Medulla oblongata (tissue), 1 donor: Measurements from ENCODE around the gene AKAP10.
"Not testable (repeated sequence)": the region's sequence is repeated elsewhere in the genome, so short reads cannot be mapped to it uniquely, and the experiment has no call there.

Source experiments
- DNase-seq: peaks from one replicate; pipeline ENCODE4 v3.0.0-alpha.2; 2015; ENCODE audit errors: extremely low spot score

AKAP10 gene, protein sequence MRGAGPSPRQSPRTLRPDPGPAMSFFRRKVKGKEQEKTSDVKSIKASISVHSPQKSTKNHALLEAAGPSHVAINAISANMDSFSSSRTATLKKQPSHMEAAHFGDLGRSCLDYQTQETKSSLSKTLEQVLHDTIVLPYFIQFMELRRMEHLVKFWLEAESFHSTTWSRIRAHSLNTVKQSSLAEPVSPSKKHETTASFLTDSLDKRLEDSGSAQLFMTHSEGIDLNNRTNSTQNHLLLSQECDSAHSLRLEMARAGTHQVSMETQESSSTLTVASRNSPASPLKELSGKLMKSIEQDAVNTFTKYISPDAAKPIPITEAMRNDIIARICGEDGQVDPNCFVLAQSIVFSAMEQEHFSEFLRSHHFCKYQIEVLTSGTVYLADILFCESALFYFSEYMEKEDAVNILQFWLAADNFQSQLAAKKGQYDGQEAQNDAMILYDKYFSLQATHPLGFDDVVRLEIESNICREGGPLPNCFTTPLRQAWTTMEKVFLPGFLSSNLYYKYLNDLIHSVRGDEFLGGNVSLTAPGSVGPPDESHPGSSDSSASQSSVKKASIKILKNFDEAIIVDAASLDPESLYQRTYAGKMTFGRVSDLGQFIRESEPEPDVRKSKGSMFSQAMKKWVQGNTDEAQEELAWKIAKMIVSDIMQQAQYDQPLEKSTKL

DNA sequence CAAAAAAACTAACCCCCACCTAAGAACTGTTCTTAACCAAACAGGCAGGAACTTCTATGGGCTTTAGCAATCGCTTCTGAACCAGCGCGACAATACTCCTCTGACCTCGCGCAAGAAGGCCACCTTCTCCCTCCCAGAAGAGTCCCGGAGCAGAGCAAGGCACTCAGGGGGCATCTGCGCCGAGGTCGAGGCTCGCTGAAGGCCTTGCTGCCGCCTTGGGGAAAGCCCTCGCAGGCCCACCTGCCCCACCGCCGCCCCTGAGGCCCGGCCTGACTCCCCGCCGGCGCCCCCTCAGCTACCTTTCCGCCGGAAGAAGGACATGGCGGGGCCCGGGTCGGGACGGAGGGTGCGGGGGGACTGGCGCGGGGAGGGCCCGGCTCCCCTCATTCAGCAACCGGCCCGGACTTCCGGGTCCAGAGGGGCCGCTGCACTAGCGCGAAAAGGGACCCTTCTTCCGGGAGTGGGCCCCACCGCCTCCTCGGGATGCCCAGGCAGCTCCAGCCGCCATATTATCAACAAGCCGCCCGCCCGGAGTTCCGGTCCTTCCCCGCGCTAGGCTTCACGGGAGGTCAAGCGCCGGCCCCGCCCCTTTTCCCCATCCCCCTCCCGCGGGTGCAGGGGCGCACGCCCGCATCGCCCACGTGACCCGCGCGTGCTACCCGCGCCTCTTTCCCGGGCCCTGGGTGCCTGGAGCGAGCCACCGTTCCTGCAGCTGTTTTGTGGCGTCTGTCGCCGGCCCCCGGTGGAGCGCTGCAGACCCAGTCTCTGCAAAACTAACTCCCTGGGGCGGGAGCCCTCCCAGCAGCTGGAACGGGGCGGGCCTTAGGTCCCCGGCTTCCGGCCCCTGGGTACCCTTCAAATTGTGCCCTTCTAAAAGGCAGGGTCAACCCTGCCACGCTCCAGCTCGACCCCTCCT lies at the start of gene AKAP10:
Gene AKAP10 (minus strand): TSS at position 536 of the 916 bp plus-strand sequence. CDS start 149 bp downstream, at position 387.
- peak; percentile 92 for DNase-seq

DNA sequence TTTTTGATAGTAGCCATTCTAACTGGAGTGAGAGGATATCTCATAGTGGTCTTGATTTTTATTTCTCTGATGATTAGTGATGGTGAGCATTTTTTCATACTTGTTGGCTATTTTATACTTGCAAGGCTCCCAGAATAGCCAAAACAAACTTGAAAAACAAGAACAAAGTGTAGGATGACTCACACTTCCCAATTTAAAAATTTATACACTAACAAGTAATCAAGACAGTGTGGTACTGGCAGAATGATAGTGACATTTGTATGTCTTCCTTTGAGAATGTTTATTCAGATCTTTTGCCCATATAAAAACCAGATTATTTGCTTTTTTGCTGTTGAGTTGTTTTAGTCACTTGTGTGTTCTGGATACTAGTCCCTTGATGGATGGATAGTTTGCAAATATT lies 49.3 kb upstream of the AKAP10 start:
- DNase-seq = no peak

DNA sequence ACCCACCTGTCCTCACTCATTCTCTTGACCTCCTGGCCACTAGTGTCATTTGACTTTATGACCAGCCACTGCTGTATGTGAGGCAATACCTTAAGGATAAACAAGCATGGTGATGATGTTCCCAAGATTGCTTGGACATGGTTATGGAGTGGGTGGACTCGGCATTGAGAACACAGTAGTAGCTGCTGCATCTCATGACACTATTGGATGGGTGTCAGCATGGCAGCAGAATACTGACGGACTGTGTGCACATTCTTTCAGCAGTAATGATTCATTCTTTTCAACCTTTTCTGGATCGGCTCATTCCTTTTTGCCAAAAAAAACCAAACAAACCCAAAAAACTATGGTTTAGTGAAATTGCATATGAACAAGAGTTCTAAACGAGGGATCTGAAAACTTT lies 45.1 kb upstream of the AKAP10 start:
- no peak for DNase-seq

DNA sequence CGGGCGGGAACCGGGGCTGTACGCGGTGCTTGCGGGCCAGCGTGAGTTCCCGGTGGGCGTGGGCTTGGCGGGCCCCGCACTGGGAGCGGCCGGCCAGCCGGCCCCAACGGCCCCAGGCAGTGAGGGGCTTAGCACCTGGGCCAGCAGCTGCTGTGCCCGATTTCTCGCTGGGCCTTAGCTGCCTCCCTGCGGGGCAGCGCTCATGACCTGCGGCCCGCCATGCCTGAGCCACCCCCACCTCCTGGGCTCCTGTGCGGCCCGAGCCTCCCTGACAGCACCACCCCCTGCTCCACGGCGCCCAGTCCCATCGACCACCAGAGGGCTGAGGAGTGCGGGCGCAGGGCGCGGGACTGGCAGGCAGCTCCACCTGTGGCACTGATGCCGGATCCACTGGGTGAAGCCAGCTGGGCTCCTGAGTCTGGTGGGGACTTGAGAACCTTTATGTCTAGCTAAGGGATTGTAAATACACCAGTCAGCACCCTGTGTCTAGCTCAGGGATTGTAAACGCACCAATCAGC lies 38.9 kb upstream of the AKAP10 start:
- DNase-seq = not testable (repeated sequence)

DNA sequence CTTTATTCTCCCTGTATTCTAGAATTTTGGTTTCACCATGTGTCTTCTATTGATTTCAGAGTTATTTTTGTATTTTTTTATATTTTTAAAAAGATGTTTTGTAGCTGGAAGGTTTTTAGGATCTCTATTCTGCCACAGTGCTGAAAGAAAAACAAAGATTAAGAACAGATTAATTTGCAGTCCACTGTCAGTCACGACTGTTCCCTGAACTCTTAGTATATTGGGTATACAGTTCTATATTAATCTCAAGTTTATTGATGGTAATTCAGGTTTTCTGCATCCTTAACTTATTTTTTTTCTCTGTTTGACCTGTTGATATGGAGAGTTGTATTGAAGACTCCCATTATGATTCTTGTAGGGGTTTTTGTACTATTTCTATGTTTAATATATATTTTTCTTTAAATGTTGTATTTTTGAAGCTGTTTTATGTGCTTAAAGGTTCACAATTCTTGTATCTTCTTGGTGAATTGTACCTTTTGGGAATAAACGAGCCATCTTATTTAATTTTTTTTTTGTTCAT lies 34.4 kb upstream of the AKAP10 start:
- no peak for DNase-seq

DNA sequence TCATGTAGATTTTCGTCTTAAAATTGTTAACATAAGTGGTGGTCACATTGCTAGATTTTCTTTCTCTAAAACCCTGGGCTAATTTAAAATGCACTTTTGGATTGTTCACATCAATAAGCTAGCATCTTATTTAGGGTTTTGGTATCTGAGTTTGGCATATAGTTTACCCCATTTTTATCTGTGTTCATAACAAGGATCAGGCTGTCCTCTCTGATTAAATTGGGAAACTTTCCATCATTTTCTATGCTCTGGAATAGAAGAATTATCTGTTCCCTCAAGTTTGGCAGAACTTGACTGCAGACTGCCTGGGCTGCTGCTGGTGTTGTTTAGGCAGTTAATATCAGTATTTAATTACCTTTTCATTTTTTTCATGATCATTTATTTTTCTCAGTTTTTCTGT lies 33.3 kb upstream of the AKAP10 start:
- DNase-seq = peak; percentile 31

DNA sequence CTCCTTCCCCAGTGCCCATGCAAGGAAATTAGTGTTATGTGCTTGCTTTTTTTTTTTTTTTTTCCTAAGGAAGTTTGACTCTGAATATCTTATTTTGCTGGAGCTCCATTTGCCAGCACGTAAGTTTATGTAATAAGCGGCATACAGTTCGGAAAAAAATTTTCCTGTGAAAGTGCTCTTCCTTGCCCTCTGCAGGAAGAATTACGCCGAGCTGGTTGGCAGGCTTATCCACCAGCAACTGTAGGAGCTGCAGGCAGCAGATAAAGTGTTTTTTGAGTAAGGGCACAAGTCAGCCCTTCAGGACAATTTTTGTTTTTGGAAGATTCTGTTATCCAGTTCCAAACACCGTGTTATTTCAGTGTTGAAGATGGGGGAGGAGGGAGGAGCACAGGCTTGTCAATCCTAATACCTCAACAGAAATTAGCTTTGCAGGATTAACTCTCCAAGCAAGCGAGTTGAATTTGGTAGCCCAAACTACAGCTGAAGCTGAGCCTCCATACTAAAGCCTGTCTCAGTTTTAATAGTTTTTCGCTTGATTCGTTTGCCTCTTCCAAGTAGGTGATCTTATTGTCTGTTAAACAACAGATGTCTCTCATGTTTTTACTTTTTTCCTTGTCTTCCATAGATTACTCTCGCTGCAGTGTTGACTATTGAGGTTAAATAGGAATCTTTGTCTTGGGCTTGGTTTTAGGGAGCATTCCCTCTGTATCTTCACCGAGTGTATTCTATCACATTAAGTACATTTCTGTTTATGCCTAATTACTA lies 32.7 kb upstream of the AKAP10 start:
- DNase-seq = peak; percentile 86

DNA sequence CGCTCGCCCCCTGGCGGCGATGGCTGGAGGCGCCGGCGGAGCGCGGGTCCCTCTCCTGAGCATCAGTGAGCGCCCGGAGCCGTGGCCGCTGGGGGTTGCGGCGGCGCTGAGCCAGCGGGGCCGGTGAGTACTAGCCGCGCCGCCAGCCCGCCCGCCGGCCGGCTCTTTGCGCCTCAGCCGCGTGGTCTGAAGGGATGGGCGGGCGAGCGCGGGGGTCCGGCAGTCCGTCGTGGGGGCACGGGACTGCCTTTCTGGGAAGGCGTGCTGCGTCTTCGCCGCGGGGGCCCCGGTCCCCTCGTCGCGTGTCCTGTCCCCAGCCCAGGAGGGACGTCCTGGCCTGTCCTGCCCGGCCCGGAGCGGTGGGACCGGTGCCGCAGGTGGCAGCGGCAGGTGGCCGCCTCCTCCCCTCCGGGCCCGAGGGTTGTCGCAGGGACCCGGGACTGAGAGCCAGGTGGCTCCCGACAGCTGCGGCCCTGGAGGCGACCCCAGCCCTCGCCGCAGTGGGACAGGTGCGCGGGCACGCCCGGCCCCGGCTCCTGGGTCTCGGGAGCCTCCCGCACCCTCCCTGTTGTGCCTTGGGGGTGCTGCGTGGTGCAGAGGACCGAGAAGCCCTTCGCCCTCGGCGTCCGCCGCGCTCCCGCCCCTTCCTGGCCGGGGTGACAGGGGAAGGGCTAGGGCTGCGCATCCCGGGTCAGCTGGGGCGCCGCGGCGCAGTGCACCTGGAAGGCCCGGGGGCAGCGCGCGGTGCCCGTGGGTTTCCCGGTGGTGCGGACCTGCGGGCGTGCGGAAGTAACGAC lies 31.9 kb upstream of the AKAP10 start, which contains the start of gene SPECC1:
Gene SPECC1 (plus strand): TSS at position 58 of the 797 bp plus-strand sequence. CDS start 87,293 bp downstream, outside the sequence.
- DNase-seq = peak; percentile 32

DNA sequence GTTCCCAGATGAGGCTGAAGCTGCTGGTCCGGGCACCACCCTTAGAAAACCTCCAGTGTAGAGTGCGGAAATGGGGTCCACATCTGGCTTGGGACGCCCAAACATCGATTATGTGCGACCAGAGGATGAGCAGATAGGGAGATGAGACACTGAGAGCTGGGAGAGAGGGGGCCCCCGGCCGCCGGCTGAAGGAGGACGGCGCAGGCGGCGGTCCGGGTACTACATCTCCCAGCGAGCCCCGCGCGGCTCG lies 31.3 kb upstream of the AKAP10 start:
- DNase-seq = peak; percentile 87

DNA sequence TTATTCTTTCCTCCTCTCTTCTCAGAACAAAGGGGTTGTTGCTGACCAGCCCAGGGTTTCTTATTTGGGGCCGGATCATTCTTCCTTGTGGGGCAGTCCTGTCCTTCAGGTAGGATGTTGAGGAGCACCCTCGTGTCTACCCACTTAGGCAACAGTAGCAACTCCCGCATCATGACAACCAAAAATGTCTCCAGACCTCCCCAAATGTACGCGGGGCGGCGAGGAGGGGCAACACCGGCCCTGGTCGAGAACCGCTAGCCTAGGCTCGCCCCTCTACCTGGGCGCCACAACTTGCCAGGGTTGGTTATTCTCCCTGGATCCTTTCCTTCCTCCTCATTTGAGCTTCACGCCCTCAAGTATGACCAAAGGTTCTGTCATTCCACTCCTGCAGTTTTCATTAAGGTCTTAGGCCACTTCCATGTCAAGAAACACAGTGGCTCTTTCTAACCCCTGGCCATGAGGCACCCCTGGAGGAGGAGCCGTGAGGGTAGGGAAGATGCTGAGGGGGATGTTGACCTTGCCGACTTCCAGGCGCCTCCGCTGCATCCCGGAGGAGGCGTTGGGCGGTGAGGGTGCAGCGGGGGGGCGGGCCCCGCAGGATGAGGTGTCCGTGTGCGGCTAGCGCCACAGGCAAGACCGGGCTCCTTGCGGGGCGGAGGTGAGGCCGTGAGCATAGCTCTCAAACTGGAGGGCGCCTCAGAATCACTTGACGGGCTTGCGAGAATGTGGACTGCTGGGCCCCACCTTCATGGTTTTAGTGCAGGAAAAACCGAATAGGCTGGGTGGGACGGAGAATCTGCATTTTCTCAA lies 30.8 kb upstream of the AKAP10 start:
- no peak for DNase-seq

DNA sequence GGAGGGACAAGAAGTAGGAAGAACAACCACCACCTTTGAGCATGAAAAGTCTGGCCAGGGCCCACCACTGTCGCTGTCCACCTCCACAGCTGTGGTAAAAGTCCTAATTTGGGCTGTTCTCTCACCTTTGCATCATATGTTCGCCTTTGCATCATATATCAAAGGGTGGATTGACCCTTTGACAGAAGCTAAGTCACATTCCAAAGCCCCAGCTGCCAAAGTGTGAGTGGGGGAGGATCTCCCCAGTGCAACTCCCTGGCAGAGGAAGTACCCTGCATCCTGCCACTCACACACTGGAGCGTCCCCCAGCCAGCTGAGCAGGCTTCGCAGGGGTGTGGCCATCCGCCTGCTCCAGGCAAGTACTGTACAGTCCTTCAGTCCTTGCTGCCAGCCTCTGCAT lies 18.9 kb upstream of the AKAP10 start:
- DNase-seq = peak; percentile 23

DNA sequence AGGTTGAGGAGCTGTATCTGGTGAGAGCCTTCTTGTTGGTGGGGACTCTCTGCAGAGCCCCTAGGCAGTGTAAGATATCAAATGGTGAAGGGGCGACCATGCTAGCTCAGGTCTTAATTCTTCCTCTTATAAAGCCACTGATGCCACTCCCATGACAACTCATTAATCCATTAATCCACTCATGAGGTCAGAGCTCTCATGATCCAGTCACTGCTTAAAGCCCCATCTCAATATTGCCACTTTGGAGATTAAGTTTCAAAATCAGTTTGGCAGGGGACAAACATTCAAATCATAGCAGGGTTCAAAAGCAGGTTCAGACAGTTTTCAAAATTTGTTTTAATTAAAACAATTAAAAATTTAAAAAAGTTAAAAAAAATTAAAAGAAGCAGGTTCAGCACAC lies 18.5 kb upstream of the AKAP10 start:
- DNase-seq = no peak

DNA sequence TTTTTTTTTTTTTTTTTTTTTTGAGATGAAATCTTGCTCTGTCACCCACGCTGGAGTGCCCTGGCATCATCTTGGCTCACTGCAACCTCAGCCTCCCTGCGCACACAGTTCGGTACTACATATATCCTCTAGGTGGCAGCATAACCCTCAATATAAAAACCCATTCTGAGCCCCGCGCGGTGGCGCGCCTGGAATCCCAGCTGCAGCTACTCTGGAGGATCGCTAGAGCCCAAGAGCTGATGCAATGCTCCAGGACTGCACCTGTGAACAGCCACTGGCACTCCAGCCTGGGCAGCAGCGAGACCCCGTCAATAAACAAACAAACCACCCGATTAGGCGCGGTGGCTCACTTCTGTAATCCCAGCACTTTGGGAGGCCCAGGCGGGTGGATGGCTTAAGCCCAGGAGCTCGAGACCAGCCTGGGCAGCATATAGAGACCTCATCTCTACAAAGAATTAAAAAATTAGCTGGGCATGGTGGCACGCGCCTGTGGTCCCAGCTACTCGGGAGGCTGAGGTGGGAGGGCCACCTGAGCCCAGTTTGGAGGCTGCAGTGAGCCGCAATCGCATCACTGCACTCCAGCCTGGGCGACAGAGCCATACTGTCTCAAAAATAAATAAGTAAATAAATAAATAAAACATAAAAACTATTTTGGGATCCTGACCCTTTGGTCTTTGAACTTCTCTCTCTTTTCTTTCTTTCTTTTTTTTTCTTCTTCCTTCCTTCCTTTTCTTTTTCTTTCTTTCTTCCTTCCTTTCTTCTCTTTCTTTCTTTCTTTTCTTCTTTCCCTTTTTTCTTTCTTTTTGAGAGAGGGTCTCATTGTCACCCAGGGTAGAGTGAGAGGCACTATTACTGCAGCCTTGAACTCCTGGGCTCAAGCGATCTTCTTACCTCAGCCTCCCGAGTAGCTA lies 15.4 kb upstream of the AKAP10 start:
- DNase-seq = peak; percentile 96

DNA sequence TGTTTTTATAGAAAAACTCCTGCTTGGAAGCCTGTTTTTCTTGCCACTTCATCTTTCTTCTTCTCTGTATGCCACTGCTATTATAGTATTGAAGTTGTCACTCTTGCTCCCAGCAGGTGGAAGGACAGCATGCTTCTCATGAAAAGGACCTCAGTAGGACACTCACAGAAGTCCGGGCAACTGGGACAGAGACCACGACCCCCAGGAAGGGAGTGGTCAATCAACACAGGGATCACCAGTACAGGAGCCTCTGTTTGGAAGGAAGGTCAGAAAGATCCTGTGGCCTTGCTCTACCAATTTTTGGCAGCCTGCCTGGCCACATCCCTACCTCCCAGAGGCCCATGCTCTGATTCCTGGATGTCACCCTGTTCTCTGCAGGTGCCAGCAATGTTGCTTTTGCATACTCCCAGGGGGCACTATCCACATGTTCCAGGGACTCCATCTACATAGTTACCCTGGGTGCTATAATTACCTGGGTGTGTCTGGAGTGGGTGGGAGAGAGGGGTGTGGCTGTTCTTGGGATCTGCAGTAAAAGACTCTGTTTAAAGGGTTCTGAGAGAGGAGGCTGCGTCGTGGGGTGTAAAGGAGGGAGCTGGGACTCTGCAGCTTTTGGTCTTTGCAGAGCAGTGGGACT lies 13.7 kb upstream of the AKAP10 start:
- DNase-seq = no peak

DNA sequence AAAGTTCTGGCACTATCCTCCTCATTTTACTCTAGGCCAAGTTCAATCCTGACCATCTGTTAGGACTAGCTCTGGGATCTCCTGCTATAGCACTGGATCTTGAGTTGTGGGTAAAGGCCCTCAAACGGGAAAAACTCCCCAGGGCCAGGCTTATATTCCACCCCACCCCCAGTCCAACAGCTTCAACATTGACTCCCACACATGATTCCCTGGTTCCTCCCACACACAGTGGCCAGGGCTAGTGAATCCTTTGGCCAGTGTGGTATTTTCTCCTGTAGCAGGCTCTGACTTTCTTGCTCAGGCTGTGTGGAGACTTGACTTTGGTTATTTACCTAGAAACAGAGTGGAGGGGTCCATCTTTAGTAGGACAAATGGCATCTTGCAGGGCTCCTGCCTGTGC lies 10.3 kb upstream of the AKAP10 start:
- DNase-seq = no peak

DNA sequence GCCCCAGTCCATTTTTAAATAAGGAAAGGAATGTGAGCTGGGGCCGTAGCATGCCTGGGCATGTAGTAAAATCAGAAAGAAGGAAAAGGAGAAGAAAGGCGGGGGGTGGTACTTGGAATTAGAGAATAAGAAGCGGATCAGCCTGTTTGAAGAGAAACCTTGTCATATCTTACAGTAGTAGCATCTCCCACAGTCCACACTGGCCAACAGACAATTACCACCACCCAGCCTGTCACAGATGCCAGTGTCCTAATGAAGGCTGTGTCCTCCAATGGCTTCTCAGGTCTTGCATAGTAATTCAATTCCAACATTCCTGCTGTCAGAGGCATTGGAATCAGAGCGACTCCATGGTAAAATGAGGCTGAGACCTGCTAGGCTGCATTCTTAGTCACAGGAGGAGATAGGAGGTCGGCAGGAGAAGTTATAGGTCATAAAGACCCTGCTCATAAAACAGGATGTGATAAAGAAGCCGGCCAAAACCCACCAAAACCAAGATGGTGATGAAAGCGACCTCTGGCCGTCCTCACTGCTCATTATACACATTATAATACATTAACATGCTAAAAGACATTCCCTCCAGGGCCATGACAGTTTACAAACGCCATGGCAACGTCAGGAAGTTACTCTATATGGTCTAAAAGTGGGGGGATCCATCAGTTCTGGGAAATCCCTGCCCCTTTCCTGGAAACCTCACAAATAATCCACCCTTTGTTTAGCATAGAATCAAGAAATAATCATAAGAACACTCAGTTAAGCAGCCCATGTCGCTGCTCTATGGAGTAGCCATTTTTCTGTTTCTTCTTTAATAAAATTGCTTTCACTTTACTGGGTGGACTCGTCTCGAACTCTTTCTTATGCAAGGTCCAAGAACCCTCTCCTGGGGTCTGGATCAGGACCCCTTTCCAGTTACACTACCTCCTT lies 9.6 kb upstream of the AKAP10 start:
- DNase-seq = no peak
